Activated naive CD4-positive, alpha-beta T cell (primary cell): ENCODE data around the gene GRP.
"Not testable (repeated sequence)": the region's sequence is repeated elsewhere in the genome, so short reads cannot be mapped to it uniquely, and the experiment has no call there.

Experiments used
- DNase-seq, 4 experiments: peaks; one replicate each; lab custom pipeline; 2025; lab: John Stamatoyannopoulos, UW

Gene GRP

GRCh38 chr18:59229701-59230443 lies 9.9 kb downstream of the GRP start:
- DNase-seq = no peak

- DNase-seq = no peak
Observed at GRCh38 chr18:59231114-59231513, 11.2 kb downstream of the GRP start.

GRCh38 chr18:59231877-59232276 lies 11.9 kb downstream of the GRP start:
- DNase-seq = no peak

- no peak for DNase-seq
Observed at GRCh38 chr18:59232309-59233016, 12.5 kb downstream of the GRP start.

- no peak for DNase-seq
Observed at GRCh38 chr18:59233017-59233410, 13.1 kb downstream of the GRP start.

GRCh38 chr18:59238385-59238784 lies 18.4 kb downstream of the GRP start:
- DNase-seq = no peak

GRCh38 chr18:59239642-59240041 lies 19.7 kb downstream of the GRP start:
- DNase-seq = no peak

- DNase-seq = no peak
Observed at GRCh38 chr18:59242906-59243305, 22.9 kb downstream of the GRP start.

- no peak for DNase-seq
Observed at GRCh38 chr18:59246796-59247195, 26.8 kb downstream of the GRP start.

- DNase-seq = no peak
Observed at GRCh38 chr18:59249199-59249774, 29.3 kb downstream of the GRP start.

- not testable (repeated sequence) for DNase-seq
Observed at GRCh38 chr18:59255491-59255890, 35.5 kb downstream of the GRP start.

- not testable (repeated sequence) for DNase-seq
Observed at GRCh38 chr18:59261842-59262241, 41.9 kb downstream of the GRP start.

- DNase-seq = not testable (repeated sequence)
Observed at GRCh38 chr18:59262243-59262642, 42.3 kb downstream of the GRP start.

GRCh38 chr18:59263661-59264060 lies 43.7 kb downstream of the GRP start:
- no peak for DNase-seq

- DNase-seq = no peak
Observed at GRCh38 chr18:59264121-59264571, 44.2 kb downstream of the GRP start.

- DNase-seq = no peak
Observed at GRCh38 chr18:59264651-59265245, 44.8 kb downstream of the GRP start.

GRCh38 chr18:59265246-59265973 lies 45.5 kb downstream of the GRP start:
- DNase-seq = no peak

GRCh38 chr18:59265974-59266369 lies 46.0 kb downstream of the GRP start:
- no peak for DNase-seq

GRCh38 chr18:59266459-59266858 lies 46.5 kb downstream of the GRP start:
- DNase-seq = no peak

- no peak for DNase-seq
Observed at GRCh38 chr18:59266886-59267502, 47.0 kb downstream of the GRP start.

- no peak for DNase-seq
Observed at GRCh38 chr18:59267503-59268126, 47.7 kb downstream of the GRP start.
